Fibroblast of pulmonary artery (primary cell): ENCODE results near the gene IRAK2.
"Not testable (repeated sequence)": the region's sequence is repeated elsewhere in the genome, so short reads cannot be mapped to it uniquely, and the experiment has no call there.

Experiments used
- DNase-seq: peaks from one replicate; pipeline ENCODE4 v3.0.0-alpha.2; 2010; ENCODE audit warnings: low read depth
- H3K4me3 ChIP-seq: replicated peaks from 2 replicates; pipeline ENCODE4 v1.5.1; 2011; ENCODE audit warnings: low read depth, mild to moderate bottlenecking, control low read depth, low read length, moderate library complexity
- TF ChIP-seq, protein P1 (sequence below): IDR thresholded peaks from 2 replicates; pipeline ENCODE4 v1.5.1; 2011; ENCODE audit warnings: mild to moderate bottlenecking, control low read depth, low read length, inconsistent platforms; ENCODE audit errors: missing control alignments

The IRAK2 gene

DNA sequence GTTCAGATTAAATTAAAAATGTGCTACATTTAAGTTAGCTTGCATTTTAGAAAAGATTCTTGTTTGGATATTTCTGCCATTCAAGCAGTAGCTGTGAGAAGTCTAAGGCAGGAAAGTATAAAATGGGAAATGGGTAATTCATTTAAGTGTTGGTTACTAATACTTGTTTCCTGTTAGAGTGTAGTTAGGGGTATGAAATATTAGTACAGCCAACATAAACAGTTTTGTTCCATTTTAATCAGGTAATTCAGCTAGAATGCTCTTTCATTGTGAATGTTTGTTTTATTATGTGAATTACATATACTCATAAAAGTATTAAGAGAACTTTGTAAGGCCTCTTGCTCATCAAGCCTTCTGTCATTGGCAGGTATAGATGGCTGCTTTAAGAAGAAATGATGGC lies 103.4 kb downstream of the IRAK2 start:
- H3K4me3 ChIP-seq, result no peak overlapping the region
- TF ChIP-seq, protein P1, sequence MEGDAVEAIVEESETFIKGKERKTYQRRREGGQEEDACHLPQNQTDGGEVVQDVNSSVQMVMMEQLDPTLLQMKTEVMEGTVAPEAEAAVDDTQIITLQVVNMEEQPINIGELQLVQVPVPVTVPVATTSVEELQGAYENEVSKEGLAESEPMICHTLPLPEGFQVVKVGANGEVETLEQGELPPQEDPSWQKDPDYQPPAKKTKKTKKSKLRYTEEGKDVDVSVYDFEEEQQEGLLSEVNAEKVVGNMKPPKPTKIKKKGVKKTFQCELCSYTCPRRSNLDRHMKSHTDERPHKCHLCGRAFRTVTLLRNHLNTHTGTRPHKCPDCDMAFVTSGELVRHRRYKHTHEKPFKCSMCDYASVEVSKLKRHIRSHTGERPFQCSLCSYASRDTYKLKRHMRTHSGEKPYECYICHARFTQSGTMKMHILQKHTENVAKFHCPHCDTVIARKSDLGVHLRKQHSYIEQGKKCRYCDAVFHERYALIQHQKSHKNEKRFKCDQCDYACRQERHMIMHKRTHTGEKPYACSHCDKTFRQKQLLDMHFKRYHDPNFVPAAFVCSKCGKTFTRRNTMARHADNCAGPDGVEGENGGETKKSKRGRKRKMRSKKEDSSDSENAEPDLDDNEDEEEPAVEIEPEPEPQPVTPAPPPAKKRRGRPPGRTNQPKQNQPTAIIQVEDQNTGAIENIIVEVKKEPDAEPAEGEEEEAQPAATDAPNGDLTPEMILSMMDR, result no peak
- DNase-seq, result no peak

DNA sequence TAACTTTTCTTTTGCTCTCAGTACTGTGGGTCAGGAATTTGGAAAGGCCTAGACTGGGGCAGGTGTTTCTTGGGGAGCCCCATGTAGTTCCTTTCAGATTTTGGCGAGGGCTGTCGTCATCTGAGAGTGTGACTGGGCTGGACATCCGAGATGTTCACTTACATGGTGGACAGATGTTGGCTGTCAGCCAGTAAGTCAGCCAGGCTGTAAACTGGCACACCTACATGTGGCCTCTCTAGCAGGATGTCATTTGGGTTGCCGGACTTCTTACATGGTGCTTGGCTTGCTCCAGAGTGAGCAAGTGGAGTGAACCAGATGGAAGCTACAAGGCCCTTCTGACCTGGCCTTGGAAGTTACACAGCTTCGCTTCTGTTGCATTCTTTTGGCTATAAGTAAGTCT lies 104.2 kb downstream of the IRAK2 start:
- DNase-seq, result no peak
- H3K4me3 ChIP-seq, result no peak overlapping the region
- TF ChIP-seq, protein P1, result no peak

DNA sequence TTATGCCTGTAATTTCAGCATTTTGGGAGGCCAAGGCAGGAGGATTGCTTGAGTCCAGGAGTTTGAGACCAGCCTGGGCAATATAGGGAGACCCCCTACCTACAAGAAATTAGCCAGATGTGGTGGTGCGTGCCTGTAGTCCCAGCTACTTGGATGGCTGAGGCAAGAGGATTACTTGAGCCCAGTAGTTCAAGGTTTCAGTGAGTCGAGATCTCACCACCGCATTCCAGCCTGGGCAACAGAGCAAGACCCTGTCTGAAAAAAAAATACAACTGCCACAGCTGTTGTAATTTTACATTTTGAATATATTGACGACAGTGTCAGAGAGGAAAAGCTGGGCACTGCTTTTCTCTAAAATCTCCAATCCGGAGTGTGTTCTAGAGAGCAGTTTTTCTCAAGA lies 104.7 kb downstream of the IRAK2 start:
- no peak for DNase-seq
- no peak overlapping the region for H3K4me3 ChIP-seq
- TF ChIP-seq, protein P1, result no peak

DNA sequence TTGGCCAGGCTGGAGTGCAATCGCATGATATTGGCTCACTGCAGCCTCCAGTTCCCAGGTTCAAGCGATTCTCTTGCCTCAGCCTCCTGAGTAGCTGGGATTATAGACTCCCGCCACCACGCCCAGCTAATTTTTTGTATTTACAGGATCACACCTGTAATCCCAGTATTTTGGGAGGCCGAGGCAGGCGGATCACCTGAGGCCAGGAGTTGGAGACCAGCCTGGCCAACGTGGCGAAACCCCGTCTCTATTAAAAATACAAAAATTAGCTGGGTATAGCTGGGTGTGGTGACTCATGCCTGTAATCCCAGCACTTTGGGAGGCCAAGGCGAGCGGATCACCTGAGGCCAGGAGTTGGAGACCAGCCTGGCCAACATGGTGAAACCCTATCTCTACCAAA lies 107.8 kb downstream of the IRAK2 start:
- not testable (repeated sequence) for H3K4me3 ChIP-seq, DNase-seq

DNA sequence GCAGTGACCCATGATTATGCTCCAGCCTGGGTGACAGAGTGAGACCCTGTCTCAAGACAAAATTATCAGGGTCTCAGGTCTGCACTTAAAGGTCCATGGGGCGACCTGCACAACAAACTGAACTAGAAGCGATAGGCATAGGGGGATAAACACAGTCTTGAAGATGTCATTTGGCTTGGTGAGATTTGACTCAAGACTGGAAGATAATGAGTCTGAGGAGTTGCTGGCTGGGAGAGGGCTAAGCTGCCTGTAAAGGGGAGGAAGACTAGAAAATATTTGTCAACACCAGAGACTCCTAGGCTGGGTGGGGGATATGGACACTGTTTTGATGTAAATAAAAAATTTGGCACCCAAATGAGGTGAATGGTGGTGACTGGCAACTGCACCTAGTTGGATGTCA lies 108.3 kb downstream of the IRAK2 start:
- TF ChIP-seq, protein P1, result no peak
- no peak for DNase-seq
- no peak overlapping the region for H3K4me3 ChIP-seq

DNA sequence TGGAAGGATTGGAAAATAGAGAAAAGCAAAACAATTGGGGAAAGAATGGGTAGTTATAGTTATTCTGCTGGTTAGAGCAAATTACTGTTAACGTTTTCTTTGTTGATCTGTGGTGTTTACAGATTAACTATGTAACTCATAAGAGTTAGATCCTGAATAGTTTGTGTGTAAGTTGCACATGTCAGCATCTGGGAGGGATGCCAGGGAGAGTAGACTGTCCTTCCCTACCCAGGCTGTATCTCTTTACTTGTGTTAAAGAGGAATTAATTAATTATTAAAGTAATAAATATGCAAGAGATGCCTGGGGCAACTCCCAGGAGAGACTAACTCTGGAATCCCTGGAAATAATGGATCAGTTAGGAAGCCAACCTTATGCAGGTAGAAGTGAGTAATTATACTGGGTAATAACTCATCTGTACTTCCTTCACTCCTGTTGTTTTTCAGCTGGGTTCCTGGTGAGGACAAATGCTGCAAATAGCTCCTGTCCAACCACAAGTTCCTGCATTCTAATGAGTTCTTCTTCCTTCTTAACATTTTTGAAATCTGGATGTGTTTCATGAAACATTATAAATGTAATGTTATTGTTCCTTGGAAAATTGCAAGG lies 109.1 kb downstream of the IRAK2 start:
- TF ChIP-seq, protein P1, result no peak
- DNase-seq, result peak; percentile 25
- H3K4me3 ChIP-seq, result no peak overlapping the region

DNA sequence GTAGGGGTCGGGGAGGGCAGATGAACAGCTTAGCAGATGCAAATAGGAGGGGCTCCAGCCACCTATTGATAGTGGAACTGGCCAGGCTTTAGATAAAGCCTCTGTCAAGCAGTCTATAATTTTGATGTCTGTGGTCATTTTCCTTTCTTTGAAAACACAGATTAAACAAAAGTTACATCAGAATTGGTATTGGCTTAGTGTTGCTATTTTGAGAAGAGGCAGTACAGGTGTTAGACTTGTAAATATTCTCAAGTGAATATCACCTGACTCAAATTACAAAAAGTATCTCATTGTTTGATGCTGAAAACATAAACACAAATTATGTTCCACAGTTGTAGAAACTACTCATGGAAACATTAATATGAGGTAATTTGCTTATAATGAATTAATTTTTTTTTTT lies 109.9 kb downstream of the IRAK2 start:
- no peak overlapping the region for H3K4me3 ChIP-seq
- TF ChIP-seq, protein P1, result no peak
- no peak for DNase-seq

DNA sequence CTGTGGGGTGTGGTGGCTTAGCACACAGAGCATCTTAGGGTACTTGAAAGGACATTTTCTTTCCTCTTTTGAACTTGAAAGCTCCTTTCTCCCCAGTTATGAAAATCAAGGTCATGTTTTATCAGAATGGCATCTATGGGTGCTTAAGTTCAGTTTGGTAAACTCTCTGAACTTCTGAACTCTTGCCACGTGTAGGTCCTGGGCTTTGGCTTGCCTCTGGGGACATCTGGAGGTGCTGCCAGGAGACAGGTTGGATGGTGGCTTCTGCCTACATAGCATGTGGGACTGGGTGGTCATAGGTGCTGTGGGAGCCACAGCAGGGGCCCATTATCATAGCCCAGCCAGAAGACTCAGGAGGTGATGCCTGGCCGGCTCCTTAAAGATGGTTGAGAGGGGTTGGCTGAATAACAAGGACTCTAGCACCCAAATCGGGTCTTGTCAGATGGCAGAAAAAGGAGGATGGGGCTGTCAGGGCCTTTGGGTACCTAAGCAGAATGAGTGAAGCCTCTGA lies 112.5 kb downstream of the IRAK2 start:
- H3K4me3 ChIP-seq, result no peak overlapping the region
- TF ChIP-seq, protein P1, result no peak
- DNase-seq, result no peak
